Myocyte (in vitro differentiated cells): Measurements from ENCODE around the gene FAM229A. TPM values are rescaled to one million over a fixed set of nuclear protein-coding genes. Genes with fewer than 3 reads are reported as not detected.
A peak's percentile ranks its signal among the peaks of the same experiment; 100 is the strongest.
"Not testable (repeated sequence)": the region's sequence is repeated elsewhere in the genome, so short reads cannot be mapped to it uniquely, and the experiment has no call there.

Source experiments
- DNase-seq: peaks from one replicate; pipeline ENCODE4 v3.0.0-alpha.2; 2012; ENCODE audit warnings: low read depth
- total RNA-seq: library from RNA; depleted of rRNA; stranded (reverse); fragments of >200 nt; gene quantifications from 2 replicates; pipeline ENCODE4 v1.2.3, GENCODE V29; 2014

Gene FAM229A
- total RNA-seq, 1 donor from 2014 or later: 5.2 TPM

DNA sequence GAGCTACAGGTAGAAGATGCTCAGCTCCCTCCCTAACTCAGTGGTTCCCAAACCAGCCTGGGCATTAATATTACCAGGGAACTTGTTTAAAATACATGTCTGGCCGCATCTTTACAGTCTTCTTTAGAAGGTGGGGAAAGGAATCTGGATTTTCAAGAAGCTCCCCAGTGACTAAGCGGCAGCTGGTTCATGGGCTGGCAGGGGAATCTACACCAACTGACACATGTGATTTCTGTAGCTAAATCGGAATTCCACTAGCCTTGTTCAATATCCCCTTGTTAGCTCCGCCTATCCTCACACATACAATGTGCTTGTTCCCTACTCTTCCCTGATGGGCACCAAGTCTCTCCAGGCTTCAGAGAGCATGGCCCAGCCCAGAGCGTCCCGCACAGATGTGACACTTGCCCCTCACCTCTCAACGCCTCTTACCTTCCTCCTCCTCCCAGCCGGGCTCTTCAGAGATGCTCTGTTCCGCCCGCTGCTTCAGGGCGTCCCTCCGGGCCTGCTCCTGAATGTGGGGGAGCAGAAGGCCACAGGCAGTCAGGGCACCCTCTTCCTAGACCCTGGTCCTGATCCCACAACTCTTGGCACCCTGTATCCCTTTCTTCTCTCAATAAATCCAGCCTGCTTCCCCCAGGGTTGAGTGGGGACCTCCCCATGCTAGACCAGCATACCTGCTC lies 15.4 kb upstream of the FAM229A start:
- DNase-seq: peak; percentile 30

DNA sequence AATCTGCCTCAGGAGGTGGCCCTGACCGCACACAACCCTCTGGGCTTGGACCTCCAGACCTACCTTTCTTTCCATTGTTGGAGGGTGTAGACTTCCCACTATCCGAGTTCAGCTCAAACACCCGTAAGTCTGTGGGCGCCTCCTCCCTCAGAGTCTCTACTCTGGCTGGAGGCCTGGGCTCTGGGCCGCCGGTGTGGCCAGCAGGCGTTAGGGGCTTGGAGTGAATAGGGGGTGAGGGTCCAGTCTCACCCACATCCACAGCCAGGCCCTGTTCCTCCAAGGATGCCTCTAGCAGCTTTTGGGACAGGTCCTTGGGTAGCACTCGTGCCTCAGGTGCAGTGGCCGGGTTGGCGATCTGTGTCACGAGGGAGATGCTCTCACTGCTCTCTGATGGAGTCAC lies 13.9 kb upstream of the FAM229A start:
- no peak for DNase-seq

DNA sequence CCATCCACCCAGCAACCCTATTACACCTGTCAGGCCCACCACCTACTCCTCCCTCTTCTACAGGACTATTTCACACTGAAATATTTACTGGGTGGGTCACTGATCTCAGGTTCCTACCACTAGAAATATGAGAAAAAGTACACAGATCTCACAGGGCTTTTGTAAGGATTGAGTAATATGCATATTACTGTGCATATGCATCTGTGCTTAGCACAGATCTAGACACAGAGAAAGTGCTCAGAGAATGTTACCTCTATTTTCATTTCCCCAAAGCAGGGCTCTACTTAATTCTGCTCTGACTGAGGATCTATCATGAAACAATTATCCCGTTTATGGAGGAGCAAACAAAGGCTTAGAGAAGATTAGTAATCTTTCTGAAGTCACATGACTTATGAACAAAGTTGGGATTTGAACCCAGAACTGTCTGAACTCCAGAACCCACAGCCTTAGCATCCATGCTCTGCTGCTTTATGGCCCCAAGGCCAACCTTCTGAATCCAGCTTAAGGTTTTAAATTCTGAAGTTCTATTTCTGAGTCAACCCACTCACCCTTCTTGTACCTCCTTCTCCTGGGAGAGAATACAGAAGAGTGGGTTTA lies 11.8 kb upstream of the FAM229A start:
- no peak for DNase-seq

DNA sequence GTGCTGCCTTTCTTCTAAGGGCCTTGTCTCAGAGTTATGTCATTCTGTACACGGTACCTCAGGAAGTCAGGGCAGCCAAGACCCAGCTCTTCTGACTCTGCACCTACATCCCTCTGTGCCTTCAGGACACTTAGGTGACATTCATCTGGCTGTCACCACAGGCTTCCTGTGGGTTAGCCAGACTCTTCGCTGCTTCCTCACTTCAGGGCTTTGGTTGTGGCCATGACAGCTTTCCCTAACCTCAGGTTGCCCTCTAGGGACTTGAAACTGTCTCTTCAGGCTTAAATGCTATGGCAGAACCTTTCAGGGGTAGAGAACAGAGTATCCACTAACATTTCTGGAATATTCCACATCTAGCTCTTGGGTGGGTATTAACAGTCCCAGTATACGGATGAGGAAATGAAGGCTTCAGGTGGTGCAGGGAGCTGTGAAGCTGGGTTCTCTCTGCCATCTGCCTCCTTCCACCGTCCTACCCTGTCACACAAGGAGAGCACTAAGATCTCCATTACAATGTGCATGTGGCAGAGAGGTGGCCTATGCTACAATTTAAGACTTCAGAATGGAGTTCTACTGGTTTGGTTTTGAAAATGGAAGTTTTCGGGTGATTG lies 10.0 kb upstream of the FAM229A start:
- DNase-seq: peak; percentile 30

DNA sequence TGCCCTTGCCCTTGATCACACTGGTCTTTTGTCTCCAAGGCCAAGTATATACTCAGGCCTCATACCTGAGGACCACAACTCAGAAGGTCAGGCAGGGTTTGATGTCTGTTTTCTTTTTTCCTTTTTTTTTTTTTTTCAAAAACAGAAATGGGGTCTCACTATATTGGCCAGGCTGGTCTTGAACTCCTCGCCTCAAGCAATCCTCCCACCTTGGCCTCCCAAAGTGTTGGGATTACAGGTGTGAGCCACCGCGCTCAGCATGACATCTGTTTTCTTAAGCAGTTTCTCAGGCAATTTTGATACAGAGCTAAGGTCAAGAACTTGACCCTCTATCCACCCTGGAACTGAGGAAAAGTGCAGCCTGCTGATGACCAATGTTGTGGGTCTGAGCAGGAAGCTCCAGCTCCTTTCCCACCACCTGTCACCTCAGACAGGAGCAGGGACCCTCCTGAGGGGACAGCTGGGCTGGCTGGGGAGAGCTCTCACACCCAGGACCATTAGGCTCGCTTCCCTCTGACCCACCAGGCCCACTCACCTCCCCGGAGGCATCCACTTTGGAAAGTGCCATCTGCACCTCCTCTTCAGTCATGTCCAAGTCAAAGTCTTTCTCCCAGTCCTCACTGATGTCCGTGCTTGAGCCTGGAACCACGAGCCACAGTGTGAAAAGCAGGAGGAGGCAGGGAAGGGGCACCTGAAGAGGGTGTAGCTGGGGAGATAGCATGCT lies 5.8 kb upstream of the FAM229A start:
- DNase-seq: no peak

DNA sequence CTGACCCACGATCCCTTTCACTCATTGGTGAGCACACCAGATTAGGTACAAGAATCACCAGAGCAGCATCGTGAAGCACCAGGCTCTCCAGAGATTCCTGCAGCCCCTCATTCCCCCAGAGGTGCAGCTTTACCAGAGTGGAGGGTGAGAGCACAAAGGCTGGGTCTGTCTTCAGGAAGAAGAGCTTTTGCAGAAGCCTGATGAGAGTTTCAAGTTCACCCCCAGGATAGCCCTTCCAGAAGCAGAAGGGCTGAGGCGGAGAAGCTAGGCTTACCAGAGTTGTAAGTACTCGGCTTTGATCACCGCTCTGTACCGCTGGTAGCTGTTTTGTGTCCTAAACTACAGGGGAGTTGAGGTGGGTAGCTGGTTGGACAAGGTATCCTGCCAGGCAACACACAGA lies 3.2 kb upstream of the FAM229A start:
- no peak for DNase-seq

DNA sequence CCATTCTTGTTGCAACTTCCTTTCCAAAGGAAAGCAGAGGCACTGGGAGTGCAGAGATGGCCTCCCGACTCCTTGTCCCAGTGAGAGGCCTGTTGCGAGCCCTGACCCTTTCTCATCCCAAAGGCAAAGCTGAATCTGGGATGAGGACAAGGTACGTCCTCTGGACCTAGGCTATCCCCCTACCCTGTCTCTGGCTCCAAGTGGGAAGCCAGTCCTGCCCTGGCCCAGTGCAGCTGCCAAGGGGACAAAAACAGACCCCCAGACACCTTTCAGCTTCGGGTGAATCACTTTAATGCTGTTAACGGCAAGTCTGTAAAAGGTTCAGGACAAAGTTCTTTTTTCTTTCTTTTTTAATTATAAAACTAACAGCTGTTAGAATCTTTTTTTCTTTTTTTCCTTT lies 2.6 kb upstream of the FAM229A start:
- DNase-seq: no peak

DNA sequence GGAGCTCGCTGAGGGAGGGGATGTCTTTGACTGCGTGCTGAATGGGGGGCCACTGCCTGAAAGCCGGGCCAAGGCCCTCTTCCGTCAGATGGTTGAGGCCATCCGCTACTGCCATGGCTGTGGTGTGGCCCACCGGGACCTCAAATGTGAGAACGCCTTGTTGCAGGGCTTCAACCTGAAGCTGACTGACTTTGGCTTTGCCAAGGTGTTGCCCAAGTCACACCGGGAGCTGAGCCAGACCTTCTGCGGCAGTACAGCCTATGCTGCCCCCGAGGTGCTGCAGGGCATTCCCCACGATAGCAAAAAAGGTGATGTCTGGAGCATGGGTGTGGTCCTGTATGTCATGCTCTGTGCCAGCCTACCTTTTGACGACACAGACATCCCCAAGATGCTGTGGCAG lies 1.4 kb upstream of the FAM229A start:
- no peak for DNase-seq

DNA sequence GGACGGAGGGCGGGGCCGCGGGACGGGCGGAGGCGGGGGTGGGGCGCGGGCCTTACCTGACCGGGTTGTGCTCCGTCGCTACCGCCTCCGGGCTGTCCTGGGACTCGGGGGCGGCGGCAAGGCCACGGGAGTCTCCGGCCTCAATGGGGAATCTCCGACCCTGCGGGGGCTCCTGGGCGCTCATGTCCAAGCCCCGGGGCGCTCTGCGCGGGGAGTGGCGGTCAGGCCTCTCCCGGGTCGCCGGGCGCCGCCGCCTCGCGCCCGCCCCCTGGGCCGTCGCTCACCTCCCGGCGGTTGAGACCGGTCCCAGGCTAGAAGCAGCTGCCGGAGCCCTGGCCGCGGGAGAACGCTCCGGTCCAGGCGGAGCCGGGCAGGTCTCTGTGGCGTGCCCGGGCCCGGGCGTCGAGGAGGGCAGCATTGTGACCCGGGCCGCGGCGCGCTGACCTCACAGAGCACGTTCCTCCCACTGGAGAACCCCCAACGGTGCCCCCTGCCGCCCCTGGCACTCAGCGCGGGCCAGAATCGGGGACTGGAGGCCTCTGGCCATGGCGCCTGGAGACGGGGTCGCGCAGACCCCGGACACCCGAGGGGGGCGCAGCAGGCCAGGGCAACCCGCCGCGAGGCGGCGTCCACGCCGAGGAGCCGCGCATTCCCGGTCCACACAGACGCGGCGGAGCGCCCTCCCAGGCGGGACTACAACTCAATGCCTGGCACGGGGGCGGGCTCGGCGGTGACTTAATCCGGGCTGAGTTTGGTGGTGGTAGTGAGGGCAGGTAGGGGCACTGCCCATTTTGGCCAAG lies 411 bp downstream of the FAM229A start:
- no peak for DNase-seq

DNA sequence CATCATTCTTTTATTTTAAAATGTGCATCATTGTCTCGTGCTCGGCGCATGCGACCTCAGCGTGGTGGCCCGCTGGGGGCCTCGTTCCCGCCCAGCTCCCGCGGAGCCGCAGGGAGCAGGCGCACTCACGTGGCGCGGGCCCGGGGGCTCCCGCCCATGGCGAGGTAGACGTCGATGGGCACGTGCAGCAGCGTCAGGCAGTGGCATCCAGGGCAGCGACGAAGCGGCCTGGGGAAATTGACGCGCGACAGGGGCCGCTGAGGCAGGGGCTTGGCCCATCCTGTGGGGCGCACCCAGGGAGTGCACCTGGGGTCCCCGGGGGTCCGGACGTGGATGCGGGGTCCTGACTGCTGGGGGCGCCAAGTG lies 994 bp downstream of the FAM229A start:
- DNase-seq: no peak

DNA sequence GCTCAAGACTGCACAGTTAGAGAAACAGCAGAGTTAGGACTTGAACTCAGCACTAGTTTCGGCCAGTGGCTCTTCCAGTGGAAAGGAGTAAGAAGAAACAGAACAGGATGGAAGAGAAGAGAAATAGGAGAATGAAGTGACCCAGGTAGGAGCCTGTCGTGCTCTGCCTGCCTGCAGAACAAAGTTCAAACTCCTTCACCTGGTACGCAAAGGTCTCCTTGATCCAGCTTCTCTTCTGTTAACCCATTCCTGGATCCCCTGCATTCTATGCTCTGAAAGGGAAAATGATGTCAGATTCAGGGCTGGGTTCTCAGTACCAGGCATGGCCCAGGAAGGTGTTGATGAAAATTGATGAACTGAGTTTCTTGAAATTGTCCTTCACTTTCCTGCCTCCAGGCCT lies 3.9 kb downstream of the FAM229A start:
- DNase-seq: no peak

DNA sequence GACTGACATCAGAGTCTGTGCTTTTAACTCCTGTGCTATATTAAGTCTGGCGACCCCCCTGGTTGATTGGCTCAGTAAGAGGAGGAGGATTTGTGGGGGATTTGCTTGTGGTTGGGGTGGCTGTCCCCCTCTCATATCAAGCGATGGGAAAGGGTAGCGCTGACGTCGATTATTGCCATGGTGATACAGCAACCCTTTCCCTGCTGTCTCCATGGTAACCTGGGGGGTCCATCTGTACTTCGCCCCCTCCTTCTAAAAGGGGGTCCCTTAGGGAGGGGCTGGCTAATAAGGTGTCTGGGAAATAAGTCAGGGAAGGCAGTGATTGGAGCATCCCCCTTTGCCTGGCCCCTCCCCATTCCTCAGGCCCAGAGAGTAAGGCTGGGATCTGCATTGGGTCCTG lies 4.7 kb downstream of the FAM229A start:
- no peak for DNase-seq

DNA sequence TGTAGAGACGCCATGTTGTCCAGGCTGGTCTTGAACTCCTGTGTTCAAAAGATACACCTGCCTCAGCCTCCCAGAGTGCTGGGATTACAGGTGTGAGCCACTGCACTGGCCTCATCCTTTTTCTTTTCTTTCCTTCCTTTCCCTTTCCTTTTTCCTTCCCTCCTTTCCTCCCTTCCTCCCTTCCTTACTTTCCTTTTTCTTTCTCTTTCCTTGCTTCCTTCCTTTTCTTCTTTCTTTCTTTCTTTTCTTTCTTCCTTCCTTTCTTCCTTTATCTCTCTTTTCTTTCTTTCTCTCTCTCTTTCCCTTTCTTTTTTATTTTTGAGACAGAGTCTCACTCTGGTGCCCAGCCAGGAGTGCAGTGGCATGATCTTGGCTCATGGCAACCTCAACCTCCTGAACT lies 5.8 kb downstream of the FAM229A start:
- no peak for DNase-seq

DNA sequence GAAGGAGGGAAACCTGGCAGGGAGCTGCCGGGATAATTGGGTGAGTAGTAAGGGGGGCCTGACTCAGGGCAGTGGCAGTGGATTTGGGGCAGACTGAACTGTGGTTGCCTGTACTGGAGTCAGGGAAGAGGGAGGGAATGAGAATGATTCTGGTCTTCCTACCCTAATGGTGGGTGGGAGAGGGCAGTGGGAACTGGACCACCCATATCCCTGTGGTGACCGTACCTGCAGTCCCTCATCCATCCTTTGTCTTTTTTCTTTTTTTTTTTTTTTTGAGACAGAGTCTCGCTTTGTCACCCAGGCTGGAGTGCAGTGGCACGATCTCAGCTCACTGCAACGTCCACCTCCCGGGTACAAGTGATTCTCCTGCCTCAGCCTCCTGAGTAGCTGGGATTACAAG lies 6.5 kb downstream of the FAM229A start:
- not testable (repeated sequence) for DNase-seq

DNA sequence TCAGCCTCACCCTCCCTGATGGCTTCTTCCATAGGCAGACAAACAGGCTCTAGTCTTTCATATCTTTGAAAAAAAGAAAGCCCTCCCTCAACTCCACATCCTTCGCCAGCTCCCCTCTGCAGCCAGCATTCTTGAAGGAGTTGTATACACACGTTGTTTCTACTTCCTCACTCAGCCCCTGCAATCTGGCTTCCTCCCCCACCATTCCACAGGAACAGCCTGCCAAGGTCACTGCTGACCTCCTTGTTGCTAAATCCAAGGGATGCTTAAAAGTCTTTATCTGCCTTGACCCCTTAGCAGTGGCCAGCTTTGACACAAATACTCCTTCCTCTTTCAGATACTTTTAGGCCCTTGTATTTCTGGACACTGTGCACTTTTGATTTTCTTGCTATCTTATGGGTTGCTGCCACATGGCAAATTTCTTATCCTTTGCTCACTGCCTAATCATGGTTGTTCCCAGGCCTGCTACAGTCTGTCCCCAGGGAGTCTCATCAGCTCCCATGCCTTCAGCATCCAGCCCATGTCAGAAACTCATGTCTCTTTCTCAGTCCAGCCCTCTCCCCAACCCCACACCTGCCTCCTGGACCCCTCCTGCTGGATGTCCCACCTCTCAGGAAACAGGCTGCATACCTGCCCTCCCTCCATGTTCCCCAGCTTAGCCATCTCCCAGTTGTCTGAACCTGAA lies 8.3 kb downstream of the FAM229A start:
- no peak for DNase-seq

DNA sequence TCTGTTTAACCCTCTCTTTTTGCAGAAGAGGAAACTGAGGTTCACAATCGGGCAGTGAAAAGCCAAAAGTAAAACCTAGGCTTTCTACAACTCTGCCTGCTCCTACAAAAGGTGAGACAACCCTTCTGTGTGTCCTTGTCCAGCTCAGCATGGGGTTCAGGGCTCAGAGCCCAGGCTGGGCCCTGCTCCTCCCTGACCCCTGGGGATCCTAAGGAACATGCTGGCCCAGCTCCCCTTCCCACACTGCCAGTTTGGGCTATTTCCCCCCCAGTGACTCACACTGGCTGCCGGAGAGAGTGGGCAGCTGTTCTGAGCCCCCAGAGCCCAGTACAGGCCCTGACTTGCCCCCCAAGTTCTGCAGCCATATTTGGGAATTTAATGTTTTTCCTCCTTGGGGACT lies 8.9 kb downstream of the FAM229A start:
- DNase-seq: peak; percentile 21

DNA sequence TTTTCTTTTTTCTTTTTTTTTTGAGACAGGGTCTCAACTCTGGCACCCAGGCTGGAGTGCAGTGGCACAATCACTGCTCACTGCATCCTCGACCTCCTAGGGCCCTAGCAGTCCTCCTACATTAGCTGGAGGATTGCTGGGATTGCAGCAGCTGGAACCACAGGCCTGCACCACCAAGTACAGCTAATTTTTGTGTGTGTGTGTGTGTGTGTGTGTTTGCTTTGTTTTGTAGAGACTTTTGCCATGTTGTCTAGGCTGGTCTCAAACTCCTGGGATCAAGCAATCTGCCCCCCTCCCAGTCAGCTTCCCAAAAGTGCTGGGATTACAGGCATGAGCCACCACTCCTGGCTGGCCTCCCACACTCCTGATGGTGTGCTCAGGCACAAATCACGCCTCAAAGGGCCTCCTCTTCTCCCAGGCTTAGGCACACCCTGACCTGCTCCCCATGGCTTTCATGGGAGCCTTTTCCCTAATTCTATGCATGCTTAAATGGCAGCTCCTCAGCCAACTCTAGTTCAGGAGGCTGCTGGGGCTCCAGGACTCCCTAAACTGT lies 9.4 kb downstream of the FAM229A start:
- DNase-seq: peak; percentile 45

DNA sequence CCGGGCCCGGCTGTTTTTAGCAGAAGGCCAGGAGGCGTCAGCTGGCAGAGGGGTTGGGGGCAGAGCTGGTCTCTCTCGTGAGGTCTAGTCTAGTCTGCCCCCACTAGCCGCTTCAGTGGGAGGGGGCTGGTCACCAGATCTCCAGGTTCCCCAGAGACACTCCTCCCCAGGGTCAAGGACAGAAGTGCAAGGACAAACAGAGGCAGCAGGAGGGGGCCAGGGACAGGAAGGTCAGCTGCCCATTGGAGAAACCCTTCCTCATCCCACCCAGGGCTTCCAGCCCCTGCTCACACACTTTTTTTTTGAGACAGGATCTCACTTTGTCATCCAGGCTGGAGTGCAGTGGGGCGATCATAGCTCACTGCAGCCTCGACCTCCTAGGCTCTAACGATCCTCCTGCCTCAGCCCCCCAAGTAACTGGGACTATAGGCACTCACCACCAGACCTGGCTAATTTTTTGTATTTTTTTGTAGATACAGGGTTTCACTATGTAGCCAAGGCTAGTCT lies 10.0 kb downstream of the FAM229A start:
- no peak for DNase-seq

DNA sequence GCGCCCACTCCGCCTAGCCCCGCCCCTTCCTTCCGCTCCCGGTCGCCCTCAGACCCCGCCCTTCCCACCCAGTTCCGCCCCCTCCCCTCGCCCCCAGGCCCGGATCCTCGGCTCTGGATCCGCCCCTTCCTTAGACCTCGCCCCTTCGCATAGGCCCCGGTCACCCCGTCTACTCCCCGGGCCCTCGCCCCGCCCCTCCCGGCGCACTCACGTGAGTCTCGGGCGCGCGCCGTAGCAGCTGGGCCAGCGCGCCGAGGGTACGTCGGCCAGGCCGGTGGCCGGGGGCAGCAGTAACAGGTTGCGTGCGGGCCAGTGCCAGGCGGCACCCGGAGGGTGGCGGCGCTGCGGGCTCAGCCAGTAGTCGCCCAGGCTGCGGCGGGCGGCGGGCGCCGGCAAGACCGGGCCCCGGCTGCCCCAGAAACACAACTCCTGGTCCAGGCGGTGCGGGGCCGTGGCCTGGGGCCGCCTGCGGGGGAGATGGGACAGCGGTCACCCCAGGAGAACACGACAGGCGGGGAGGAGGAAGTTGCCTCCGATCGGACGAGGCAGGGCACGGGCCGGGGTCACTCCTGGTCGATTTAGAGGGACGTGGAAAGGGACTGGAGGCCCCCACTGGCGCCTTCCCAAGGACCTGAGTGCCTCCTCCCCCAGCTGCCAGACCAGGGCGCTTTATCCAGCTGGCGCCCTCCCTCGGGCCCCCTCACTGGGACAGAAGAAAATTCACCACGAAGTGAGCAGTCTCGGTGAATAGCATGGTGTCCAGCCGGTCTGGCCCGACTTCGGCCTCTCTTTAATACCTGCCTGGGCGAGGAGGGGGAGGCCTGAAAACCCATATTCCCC lies 10.7 kb downstream of the FAM229A start:
- peak; percentile 97 for DNase-seq
